Measurements from ENCODE around the gene TBC1D10A.

Gene TBC1D10A

DNA sequence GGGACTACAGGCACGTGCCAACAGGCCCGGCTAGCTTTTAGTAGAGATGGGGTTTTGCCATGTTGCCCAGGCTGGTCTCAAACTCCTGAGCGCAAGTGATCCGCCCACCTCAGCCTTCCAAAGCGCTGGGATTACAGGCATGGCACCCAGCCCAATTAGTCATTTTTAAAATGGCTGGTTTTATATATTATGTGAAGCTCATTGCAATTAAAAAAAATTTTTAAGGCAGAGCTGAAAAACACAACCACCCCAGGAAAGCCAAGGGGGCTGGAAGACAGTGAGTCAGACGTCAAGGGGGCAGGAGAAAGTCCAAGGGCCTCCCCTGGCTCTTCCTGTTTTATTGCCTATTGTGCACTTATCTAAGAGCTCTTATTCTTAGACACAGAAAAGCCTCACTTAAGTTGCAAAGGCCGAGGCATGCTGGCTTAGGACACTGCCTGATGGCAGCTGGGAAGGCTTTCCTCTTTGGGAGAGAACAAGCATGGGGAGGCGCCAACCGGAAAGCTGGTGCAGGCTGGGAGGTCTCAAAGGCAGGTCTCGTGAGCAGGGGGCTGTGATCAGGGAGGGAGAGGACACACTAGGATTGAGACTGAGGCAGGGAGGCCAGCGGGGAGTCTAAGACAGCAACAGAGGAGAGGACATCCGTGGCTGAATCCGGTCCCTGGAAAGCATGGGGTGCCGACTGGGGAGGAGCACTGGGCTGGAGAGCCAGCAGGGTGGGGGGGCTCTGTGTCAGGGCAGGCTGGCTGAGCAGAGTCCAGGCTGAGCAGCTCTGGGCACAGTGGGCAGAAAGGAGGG, 49.0 kb downstream of the TBC1D10A start:
- CTCF ChIA-PET, result interaction anchor here (0.7 to 1.4 kb wide), 5 partner anchors 9 to 12 kb away, joined by 3 to 4 read pairs (median 3); no protein-coding TSS in a partner anchor
- H3K4me1 Mint-ChIP-seq, result peaks cover 78% of the 10 kb centered on the region
- no peaks in the 10 kb centered on the region for H3K9me3 Mint-ChIP-seq
- H3K36me3 Mint-ChIP-seq, result peaks cover 36% of the 10 kb centered on the region
- H3K4me3 Mint-ChIP-seq, result no peak overlapping the region
- peak overlapping the region; percentile 59 for H3K27ac Mint-ChIP-seq
- peaks cover 7% of the 10 kb centered on the region for H3K27me3 Mint-ChIP-seq
- no peak for DNase-seq

DNA sequence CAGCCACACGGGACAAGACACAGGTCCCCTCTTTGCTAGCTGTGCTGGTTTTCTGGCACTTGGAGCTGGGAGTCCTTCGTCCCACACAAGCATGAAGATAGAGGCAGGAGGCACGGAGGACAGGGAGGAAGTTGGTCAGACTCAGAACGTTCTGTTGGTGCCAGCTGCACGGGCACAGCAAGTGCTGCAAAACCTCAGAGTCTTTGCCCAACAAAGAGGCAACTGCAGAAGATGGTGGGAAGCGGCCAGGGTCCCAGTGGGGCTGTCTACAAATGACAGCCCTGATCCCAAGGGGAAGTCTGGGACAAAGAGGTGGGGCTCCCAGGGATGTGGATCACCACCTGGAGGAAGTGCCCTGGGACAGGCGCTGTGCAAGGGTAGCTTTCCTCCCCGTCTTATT, 50.7 kb downstream of the TBC1D10A start:
- peak overlapping the region; percentile 5 for H3K4me3 Mint-ChIP-seq
- CTCF ChIA-PET, result no interaction called here

DNA sequence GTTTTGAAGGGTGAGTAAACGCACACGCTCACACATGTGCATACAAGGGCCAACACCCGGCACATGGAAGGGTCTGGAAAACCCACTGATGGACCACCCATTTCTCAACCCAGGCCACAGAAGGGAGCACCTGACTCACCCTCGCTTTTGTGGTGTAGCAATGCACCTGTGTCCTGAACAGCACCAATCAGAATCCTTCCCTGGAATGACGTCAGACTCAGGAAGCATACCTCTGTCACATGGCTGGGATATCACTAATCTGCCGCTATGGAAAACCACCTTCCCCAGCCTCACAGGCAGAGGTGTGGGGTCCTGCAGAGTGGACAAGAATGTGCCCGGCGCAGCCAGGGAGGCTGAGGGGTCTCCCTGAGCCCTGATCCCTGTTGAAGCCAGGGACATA, 51.1 kb downstream of the TBC1D10A start:
- CTCF ChIA-PET, result no interaction called here
- no peak for DNase-seq
- Mint-ChIP-seq H3K27me3 (peaks cover 7% of the 10 kb centered on the region), H3K27ac (peak overlapping the region; percentile 76), H3K4me3 (peak overlapping the region; percentile 5), H3K36me3 (peaks cover 42% of the 10 kb centered on the region), H3K4me1 (peaks cover 77% of the 10 kb centered on the region), H3K9me3 (no peaks in the 10 kb centered on the region)

More for the DNA sequence above, 50.7 kb downstream of the TBC1D10A start:
- peaks cover 7% of the 10 kb centered on the region for H3K27me3 Mint-ChIP-seq
- peak overlapping the region; percentile 76 for H3K27ac Mint-ChIP-seq
- DNase-seq, result no peak
- peaks cover 40% of the 10 kb centered on the region for H3K36me3 Mint-ChIP-seq
- H3K9me3 Mint-ChIP-seq, result no peaks in the 10 kb centered on the region
- H3K4me1 Mint-ChIP-seq, result peaks cover 77% of the 10 kb centered on the region

DNA sequence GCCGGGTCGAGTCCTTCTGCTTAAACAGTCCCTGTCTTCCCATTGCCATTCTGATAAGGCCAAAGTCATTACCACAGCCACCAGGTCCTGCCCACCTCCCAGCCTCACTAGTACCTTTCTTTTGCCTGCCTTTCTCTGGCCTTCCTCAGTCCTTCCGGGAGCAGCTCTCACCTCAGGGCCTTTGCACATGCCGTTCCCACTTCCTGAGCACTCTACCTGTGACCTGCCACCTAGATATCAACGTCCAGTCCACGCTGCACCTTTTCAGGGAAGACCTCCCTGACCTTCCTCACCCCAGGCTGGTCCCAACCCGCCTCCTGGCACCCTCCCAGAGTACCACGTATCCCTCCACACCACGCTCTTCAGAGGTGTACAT, 52.3 kb downstream of the TBC1D10A start:
- no peak for DNase-seq
- peaks cover 74% of the 10 kb centered on the region for H3K4me1 Mint-ChIP-seq
- H3K4me3 Mint-ChIP-seq, result no peak overlapping the region
- CTCF ChIA-PET, result no interaction called here
- peak overlapping the region; percentile 51 for H3K27ac Mint-ChIP-seq
- H3K9me3 Mint-ChIP-seq, result no peaks in the 10 kb centered on the region
- peaks cover 7% of the 10 kb centered on the region for H3K27me3 Mint-ChIP-seq
- peaks cover 50% of the 10 kb centered on the region for H3K36me3 Mint-ChIP-seq

GRCh38 chr22:30273711-30274436, 52.9 kb downstream of the TBC1D10A start:
- H3K36me3 Mint-ChIP-seq, result peaks cover 53% of the 10 kb centered on the region
- CTCF ChIA-PET, result no interaction called here
- no peak overlapping the region for H3K27ac Mint-ChIP-seq
- H3K4me3 Mint-ChIP-seq, result no peak overlapping the region
- H3K9me3 Mint-ChIP-seq, result no peaks in the 10 kb centered on the region
- DNase-seq, result no peak
- H3K4me1 Mint-ChIP-seq, result peaks cover 74% of the 10 kb centered on the region
- H3K27me3 Mint-ChIP-seq, result peaks cover 7% of the 10 kb centered on the region

DNA sequence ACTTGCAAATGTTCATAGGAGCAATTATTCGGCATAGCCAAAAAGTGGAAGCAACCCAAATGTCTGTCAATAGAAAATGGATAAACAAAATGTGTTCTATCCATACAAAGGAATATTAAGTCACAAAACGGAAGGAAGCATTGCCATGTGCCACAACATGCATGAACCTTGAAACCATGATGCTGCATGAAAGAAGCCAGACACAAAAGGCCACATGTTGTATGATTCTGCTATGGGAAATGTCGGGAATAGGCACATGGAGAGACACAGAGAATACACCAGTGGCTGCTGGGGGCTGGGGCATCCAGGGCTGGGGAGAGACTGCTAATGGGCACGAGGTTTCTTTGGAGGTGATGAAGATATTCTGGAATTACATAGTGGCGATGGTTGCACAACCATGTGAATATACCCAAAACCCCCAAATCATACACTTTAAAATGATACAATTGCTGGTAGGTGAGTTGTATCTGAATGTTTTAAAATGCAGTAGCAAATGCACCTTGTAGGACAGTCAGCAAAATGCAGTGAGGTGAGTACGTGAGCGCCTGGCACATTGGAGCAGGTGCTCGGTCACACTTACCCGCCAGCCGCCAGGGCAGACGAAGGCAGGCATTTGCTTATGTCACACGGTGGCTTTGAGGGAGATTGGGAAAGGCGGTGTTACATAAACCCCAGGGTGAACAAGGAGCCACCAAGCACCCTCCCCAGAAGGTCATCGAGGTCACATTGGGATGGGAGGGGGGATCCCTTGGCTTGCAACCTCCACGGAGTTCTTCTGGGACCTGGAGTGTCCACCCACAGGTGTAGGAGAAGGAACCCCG, 53.8 kb downstream of the TBC1D10A start:
- Mint-ChIP-seq H3K27me3 (peaks cover 3% of the 10 kb centered on the region), H3K36me3 (peaks cover 61% of the 10 kb centered on the region), H3K4me1 (peaks cover 77% of the 10 kb centered on the region), H3K27ac (peak overlapping the region; percentile 35), H3K9me3 (no peaks in the 10 kb centered on the region), H3K4me3 (no peak overlapping the region)
- no peak for DNase-seq
- CTCF ChIA-PET, result no interaction called here

- CTCF ChIA-PET, result interaction anchor here (2.9 kb wide), 1 partner anchor 17 kb away, joined by 14 read pairs; the partner anchor contains the start of gene CASTOR1
- peaks cover 65% of the 10 kb centered on the region for H3K4me1 Mint-ChIP-seq
Measured at GRCh38 chr22:30270832-30271231, 55.9 kb downstream of the TBC1D10A start.

GRCh38 chr22:30268331-30268730, 58.4 kb downstream of the TBC1D10A start:
- peaks cover 71% of the 10 kb centered on the region for H3K36me3 Mint-ChIP-seq
- H3K27ac Mint-ChIP-seq, result peak overlapping the region; percentile 100
- H3K4me3 Mint-ChIP-seq, result peak overlapping the region; percentile 100
- CTCF ChIA-PET, result interaction anchor here (0.8 to 2.9 kb wide), 8 partner anchors 8 to 118 kb away, joined by 3 to 14 read pairs (median 4); partner anchors contain the start of gene CASTOR1
- no peaks in the 10 kb centered on the region for H3K27me3 Mint-ChIP-seq
- H3K9me3 Mint-ChIP-seq, result no peaks in the 10 kb centered on the region
- H3K4me1 Mint-ChIP-seq, result peaks cover 61% of the 10 kb centered on the region
- DNase-seq, result no peak

More at GRCh38 chr22:30270832-30271231, 55.9 kb downstream of the TBC1D10A start:
- Mint-ChIP-seq H3K36me3 (peaks cover 62% of the 10 kb centered on the region), H3K27me3 (no peaks in the 10 kb centered on the region), H3K9me3 (no peaks in the 10 kb centered on the region), H3K4me3 (no peak overlapping the region), H3K27ac (no peak overlapping the region)
- DNase-seq, result no peak

- H3K9me3 Mint-ChIP-seq, result no peaks in the 10 kb centered on the region
- CTCF ChIA-PET, result interaction anchor here (0.7 to 2.9 kb wide), 14 partner anchors 8 to 159 kb away, joined by 3 to 14 read pairs (median 4); partner anchors contain the start of gene CASTOR1
- H3K27me3 Mint-ChIP-seq, result no peaks in the 10 kb centered on the region
- peaks cover 63% of the 10 kb centered on the region for H3K4me1 Mint-ChIP-seq
- peak overlapping the region; percentile 100 for H3K4me3 Mint-ChIP-seq
- DNase-seq, result peak; percentile 87
- H3K36me3 Mint-ChIP-seq, result peaks cover 71% of the 10 kb centered on the region
- H3K27ac Mint-ChIP-seq, result peak overlapping the region; percentile 100
Measured at GRCh38 chr22:30267382-30268302, 59.1 kb downstream of the TBC1D10A start.

DNA sequence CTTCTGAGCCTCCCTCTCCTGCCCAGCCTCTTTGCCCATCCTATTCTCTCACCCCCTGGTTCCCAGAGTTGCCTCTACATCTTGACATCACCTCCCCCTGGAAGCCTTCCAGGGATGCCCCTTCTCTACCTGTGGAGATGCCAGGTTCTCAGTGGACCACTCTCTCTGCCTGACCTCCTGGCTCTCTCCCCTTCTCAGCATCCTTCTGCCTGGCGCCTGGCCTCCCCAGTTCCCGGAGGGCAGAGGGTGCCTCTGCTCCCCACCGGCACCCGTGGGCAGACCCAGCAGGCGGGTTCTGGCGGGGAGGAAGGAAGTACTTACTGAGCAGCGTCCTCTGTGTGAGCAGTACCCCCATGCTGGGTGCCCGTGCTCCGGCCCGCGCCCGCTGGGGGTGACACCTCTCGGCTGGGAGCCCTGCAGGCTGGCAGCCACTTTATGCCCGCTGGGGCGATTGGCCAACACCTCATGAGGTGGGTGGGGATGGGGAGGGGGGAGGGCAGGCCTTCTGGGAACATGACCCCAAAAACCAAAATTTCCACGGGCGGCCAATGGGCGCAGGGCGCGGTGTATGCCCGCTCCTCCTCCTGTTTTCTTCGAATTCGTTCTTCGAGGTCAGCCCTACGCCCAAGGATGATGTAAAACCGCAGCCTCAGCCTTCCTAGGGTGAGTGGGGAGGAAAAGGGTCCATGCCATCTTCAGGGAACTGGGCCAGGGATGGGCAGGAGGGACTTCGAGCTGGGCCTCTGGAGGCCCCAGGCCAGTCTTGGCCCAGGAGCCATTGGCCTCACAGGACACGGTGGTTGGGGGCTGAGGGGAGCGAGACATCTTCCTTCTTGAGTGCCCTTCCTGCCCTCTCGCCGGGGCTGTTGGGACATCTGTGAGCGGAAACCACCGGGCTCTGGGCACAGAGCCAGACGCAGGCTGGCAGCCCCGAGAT, 60.0 kb downstream of the TBC1D10A start, which contains the start of gene OSM:
Gene OSM, minus strand, starts transcription at position 407 of the 937 bp plus-strand sequence. Its CDS starts 52 bp downstream, at position 355.
- Mint-ChIP-seq H3K4me3 (peak within 1 kb of the TSS; percentile 100), H3K27me3 (no peaks in the 10 kb centered on the region), H3K27ac (peak within 1 kb of the TSS; percentile 100), H3K4me1 (peaks cover 69% of the 10 kb centered on the region), H3K9me3 (no peaks in the 10 kb centered on the region), H3K36me3 (peaks cover 78% of the 10 kb centered on the region)
- CTCF ChIA-PET, result interaction anchor here (0.7 to 2.2 kb wide), 8 partner anchors 11 to 159 kb away, joined by 3 to 6 read pairs (median 4); no protein-coding TSS in a partner anchor
- peak; percentile 84 for DNase-seq

DNA sequence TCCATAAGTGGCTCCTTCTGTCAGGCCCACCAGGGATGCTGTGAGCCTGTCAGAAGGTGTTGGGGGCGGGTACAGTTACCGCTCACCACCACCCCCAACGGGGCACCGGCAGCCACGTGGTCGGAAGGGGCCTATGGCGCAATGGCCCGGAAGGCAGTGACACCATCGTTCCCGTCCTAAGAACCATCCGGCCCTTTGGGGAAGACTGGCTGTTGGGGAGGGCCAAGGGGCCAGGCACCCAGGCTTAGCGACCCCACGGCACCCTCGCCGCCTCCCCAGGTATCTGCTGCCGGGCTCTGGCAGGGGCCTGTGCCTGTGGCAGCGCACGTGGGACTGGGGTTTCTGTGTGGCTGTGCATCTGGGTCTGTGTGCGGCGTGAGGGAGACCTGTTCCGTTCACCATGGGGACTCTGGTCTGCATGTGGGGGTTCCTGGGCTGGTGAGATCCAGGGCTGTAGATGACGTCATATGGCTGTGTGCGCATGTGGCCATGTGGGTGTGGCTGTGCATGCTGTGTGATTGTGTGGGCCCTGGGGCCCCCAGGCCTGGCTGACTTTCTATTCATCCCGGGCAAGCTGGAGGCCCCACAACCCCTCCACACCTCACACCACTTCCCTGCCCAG, 60.8 kb downstream of the TBC1D10A start:
- Mint-ChIP-seq H3K4me3 (peak overlapping the region; percentile 100), H3K36me3 (peaks cover 76% of the 10 kb centered on the region), H3K27me3 (no peaks in the 10 kb centered on the region), H3K4me1 (peaks cover 70% of the 10 kb centered on the region), H3K9me3 (no peaks in the 10 kb centered on the region), H3K27ac (peak overlapping the region; percentile 100)
- CTCF ChIA-PET, result interaction anchor here (1.1 to 1.3 kb wide), 2 partner anchors 12 to 13 kb away, joined by 3 to 4 read pairs; no protein-coding TSS in a partner anchor
- DNase-seq, result peak; percentile 90
